ENCODE data around the gene TUBA4A.

The TUBA4A gene

DNA sequence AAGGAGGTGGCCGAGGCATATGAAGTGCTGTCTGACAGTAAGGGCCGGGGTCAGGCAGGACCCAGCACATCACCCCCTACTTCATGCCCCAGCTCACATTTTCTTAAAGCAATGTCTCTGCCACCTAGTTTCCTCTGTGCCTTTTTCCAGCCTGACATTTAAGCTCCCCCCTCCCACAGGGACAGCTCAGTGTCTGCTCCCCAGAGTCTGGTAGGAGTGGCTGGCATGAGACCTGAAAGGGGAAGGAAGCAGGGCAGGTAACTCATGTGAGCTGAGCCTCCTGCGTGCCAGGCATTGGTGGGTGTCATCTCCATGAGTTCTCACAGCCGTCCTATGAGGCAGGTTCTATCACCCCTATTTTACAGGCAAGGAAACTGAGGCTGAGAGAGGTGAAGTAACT, 26.9 kb upstream of the TUBA4A start:
- TF ChIP-seq, protein P1, sequence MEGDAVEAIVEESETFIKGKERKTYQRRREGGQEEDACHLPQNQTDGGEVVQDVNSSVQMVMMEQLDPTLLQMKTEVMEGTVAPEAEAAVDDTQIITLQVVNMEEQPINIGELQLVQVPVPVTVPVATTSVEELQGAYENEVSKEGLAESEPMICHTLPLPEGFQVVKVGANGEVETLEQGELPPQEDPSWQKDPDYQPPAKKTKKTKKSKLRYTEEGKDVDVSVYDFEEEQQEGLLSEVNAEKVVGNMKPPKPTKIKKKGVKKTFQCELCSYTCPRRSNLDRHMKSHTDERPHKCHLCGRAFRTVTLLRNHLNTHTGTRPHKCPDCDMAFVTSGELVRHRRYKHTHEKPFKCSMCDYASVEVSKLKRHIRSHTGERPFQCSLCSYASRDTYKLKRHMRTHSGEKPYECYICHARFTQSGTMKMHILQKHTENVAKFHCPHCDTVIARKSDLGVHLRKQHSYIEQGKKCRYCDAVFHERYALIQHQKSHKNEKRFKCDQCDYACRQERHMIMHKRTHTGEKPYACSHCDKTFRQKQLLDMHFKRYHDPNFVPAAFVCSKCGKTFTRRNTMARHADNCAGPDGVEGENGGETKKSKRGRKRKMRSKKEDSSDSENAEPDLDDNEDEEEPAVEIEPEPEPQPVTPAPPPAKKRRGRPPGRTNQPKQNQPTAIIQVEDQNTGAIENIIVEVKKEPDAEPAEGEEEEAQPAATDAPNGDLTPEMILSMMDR (conservative IDR thresholded peaks at IDR 0.05; ENCODE audit: low read length), result no peak
- H3K4me3 ChIP-seq (ENCODE audit: low read length), result peak overlapping the region; percentile 12; the same call in 1 of the 2 replicates
- no peak for DNase-seq (ENCODE audit: low read depth)

DNA sequence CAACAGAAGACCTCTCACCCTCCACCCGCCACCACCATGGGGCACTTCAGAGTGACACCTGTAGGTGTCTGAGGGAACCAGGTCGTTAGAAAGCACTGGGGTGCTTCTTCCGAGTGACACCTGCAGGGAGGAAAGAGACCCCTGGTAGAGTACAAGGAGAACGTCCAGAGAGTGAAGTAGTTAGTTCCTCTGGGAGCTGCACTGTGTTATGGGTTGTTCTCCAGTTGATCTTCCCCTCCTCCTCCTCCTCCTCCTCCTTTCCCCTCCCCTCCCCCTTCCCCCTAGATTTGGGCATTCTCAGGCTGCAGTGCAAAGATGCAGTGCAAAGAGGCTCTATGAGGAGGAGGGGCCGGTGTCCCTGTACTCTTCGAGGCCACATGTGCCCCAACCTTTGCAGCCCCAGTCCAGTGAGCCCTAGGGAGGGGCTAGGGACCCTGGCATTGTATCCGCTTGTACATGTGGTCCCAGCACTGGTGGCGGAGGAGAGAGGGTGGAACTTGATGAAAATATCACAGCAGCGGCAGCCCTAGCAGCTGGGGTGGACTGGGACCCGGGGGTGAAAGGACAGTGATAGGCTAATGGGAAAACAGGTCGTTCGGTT, 26.3 kb upstream of the TUBA4A start:
- DNase-seq (ENCODE audit: low read depth), result no peak
- TF ChIP-seq, protein P1 (conservative IDR thresholded peaks at IDR 0.05; ENCODE audit: low read length), result peak; percentile 7
- H3K4me3 ChIP-seq (ENCODE audit: low read length), result peak overlapping the region; percentile 83

DNA sequence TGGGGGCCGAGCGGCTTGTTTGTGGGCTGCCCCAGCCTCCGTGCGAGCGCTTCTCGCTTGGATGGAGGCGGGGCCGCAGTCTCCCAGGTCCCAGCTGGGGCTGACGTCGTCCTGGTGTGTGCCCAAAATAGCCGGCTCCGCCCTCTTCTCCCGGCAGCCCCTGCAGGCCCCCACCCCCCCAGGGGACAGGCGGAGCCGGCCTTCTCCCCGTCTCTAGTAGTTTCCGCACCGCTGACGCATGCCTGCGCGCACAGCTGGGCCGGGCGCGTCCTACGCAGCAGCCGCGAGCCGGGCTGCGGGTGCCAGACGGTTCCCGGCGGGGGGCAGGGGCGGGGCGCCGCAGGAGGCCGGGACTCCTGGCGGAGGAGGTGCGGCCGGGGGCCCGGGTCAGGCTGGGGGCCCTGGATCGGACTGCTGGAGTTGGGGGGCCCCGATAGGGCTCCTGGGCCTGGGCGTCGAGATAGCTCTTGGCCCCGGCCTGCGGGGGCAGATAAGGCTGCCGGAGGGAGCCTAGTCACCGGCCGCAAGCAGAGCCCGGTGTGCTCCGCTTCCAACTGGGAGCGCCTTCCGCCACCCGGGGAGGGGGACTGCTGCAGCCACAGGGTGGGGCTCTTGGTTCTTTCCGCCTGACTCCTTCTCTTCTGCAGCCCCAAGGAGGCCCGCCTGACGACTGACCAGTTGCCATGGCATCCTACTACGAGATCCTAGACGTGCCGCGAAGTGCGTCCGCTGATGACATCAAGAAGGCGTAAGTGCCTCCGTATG, 25.6 kb upstream of the TUBA4A start, which contains the start of gene DNAJB2:
Gene DNAJB2 (plus strand): TSS at position 216 of the 765 bp plus-strand sequence. CDS start 468 bp downstream, at position 684.
- TF ChIP-seq, protein P1 (conservative IDR thresholded peaks at IDR 0.05; ENCODE audit: low read length), result no peak
- peak within 1 kb of the TSS; percentile 83 for H3K4me3 ChIP-seq (ENCODE audit: low read length)
- DNase-seq (ENCODE audit: low read depth), result peak; percentile 99

DNA sequence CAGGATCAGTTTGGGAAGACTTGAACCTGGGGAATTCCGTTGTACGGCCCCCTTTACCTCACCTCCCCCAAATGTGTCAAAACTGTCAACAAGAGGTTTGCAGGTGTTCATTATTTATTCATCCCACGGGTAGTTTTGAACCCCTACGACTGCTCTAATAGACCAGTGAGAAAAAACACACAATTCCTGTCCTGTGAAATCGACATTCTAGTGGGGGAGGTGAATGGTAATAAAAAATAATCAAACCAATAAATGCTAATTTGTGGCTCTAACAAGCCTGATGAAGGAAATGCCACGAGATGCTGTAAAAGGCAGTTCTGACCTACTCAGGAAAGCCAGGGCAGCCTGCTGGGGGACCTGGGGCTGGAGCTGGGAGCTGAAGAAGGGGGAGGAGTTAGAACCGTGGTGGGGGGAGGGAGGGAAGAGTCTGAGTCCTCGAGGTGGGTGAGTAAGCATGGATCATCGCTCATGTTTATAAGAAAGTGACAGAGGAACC, 25.0 kb upstream of the TUBA4A start:
- TF ChIP-seq, protein P1 (conservative IDR thresholded peaks at IDR 0.05; ENCODE audit: low read length), result no peak
- no peak for DNase-seq (ENCODE audit: low read depth)
- H3K4me3 ChIP-seq (ENCODE audit: low read length), result peak overlapping the region; percentile 42

DNA sequence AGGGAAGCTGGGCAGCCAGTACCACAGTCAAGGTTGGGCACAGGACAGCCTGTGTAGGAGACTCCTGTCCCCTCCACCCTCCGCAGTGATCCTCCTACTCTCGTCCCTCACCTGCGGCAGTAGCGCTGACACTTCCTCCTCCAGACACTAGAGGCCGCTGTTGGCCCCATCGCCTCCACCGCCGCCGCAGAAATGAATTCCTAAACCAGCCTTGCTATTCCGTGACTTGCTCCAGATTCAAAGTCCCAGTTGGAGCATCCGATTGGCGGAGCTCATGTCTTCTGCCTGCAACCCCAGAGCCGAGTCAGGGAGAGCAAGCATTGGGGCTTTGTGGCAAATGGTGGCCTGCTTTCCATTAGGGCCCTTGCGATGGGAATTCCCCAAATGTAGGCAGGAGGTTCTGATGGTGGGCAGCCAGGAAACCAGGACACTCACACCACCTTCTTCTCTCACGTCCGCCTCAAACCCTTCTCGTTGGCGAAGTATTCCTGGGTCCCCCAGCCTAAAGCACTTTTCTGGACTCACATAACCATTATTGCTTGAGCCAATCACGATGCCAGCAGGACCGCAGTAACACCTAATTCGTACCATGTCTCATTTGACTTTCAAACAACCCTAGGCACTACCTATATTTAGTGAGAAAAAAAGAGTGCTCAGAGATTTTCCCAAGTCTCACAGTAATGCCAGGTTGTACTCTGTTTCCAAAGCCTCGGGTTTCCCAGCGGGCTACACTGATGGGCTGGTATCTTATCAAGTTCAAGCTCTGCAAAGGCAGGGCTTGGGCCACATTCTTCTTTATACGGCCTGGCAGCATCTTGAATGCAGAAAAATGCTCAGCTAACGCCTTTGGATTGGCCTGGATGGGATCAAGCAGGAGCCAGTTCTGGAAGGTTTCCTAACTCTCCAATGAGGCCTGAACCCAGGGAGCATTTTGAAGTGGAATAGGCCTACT, 24.3 kb upstream of the TUBA4A start:
- peak; percentile 84 for DNase-seq (ENCODE audit: low read depth)
- TF ChIP-seq, protein P1 (conservative IDR thresholded peaks at IDR 0.05; ENCODE audit: low read length), result peak; percentile 91
- H3K4me3 ChIP-seq (ENCODE audit: low read length), result no peak overlapping the region

DNA sequence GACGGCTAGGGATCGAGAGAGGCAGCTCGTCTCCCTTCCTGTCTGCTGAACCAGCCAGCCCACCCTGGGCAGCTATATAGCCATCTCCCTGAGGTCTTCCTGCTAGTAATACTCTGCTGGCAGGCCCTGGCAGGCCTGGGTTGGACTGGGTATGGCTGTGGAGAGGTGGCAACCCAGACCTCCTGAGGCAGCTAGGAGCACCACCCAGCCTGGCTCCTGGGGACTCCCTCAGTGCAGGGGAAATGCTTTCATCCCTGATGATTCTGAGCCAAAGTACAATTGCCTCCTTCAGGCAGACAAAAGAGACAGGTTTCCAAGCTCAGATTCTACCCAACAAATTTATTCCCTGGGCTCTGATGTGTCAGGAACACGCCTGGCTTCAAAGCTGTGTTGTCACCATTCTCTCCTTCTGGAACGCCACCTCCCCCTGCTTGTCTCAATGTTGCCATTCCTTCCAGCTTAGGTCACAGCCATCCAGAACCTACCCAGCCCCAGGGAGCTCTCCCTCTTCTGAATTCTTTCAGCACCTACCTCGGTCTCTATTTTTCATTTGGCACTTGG, 20.7 kb upstream of the TUBA4A start:
- peak overlapping the region; percentile 16; the same call in 1 of the 2 replicates for H3K4me3 ChIP-seq (ENCODE audit: low read length)
- TF ChIP-seq, protein P1 (conservative IDR thresholded peaks at IDR 0.05; ENCODE audit: low read length), result peak; percentile 17
- peak; percentile 87 for DNase-seq (ENCODE audit: low read depth)
